Loucy (cell line): ENCODE data around the gene RMI1.

Experiments used
- H2AFZ ChIP-seq: fragments of 200-600 bp; sonication (generic); 2 replicates; pipeline ENCODE4 v1.6.0; 2016; ENCODE audit warnings: antibody characterized with exemption, mild to moderate bottlenecking, low read length, moderate library complexity
- H3F3A ChIP-seq: fragments of 200-600 bp; 2 replicates; pipeline ENCODE4 v1.6.0; 2016; ENCODE audit warnings: antibody characterized with exemption, low read depth, mild to moderate bottlenecking
- H3K27me3 ChIP-seq: fragments of 200-600 bp; sonication (generic); 2 replicates; pipeline ENCODE4 v1.6.1; 2014; ENCODE audit warnings: low read length, mild to moderate bottlenecking; ENCODE audit not compliant: insufficient read depth, poor library complexity, severe bottlenecking
- H3K36me3 ChIP-seq: fragments of 200-600 bp; sonication (generic); 2 replicates; pipeline ENCODE4 v1.6.1; 2016; ENCODE audit warnings: low read length; ENCODE audit not compliant: insufficient read depth
- H3K4me1 ChIP-seq: fragments of 200-600 bp; sonication (generic); 2 replicates; pipeline ENCODE4 v1.5.1; 2014; ENCODE audit warnings: low read length, mild to moderate bottlenecking; ENCODE audit not compliant: insufficient read depth, poor library complexity, severe bottlenecking
- H3K4me2 ChIP-seq: fragments of 200-600 bp; sonication (generic); 2 replicates; pipeline ENCODE4 v1.6.0; 2014; ENCODE audit warnings: antibody characterized with exemption, low read length, low read depth, mild to moderate bottlenecking; ENCODE audit not compliant: poor library complexity, severe bottlenecking
- H3K4me3 ChIP-seq: fragments of 200-600 bp; sonication (generic); 2 replicates; pipeline ENCODE4 v1.5.1; 2014; ENCODE audit warnings: low read length, mild to moderate bottlenecking, mixed read lengths; ENCODE audit not compliant: poor library complexity, severe bottlenecking
- H3K79me2 ChIP-seq: fragments of 200-600 bp; sonication (generic); 2 replicates; pipeline ENCODE4 v1.6.1; 2014; ENCODE audit warnings: low read length; ENCODE audit not compliant: insufficient read depth
- H3K9ac ChIP-seq: fragments of 200-600 bp; sonication (generic); 2 replicates; pipeline ENCODE4 v1.6.0; 2014; ENCODE audit warnings: mild to moderate bottlenecking, low read depth, low read length, moderate library complexity; ENCODE audit not compliant: poor library complexity, severe bottlenecking
- H3K9me2 ChIP-seq: fragments of 200-600 bp; sonication (generic); replicated peaks from 2 replicates; pipeline ENCODE4 v1.6.1; 2016; ENCODE audit warnings: low read depth, low read length, mixed read lengths
- H3K9me3 ChIP-seq: fragments of 200-600 bp; sonication (generic); 2 replicates; pipeline ENCODE4 v1.6.1; 2014; ENCODE audit warnings: mild to moderate bottlenecking, antibody characterized with exemption, low read length, low read depth; ENCODE audit not compliant: insufficient read depth
- H4K20me1 ChIP-seq: fragments of 200-600 bp; sonication (generic); 2 replicates; pipeline ENCODE4 v1.6.0; 2014; ENCODE audit warnings: antibody characterized with exemption, low read length, mild to moderate bottlenecking; ENCODE audit not compliant: insufficient read depth, poor library complexity, severe bottlenecking
- CTCF ChIP-seq: fragments of 200-600 bp; sonication (generic); conservative IDR thresholded peaks from 2 replicates; pipeline ENCODE4 v1.5.1; 2014; ENCODE audit warnings: mild to moderate bottlenecking, antibody characterized with exemption, low read length
- EZH2phosphoT487 ChIP-seq: fragments of 200-600 bp; IDR thresholded peaks from 2 replicates; pipeline ENCODE4 v1.6.1; 2018; ENCODE audit warnings: antibody characterized with exemption, mild to moderate bottlenecking, moderate library complexity, borderline replicate concordance

Gene RMI1

GRCh38 chr9:83976372-83976771 lies 4.2 kb upstream of the RMI1 start:
- Histone ChIP-seq H3K9ac (peak overlapping the region; percentile 100), H3K36me3 (peaks cover 79% of the 10 kb centered on the region), H3K4me2 (peak overlapping the region; percentile 89), H3K79me2 (peaks cover 95% of the 10 kb centered on the region), H2AFZ (no peak overlapping the region), H3K4me1 (peaks cover 57% of the 10 kb centered on the region), H3K27me3 (peaks cover 13% of the 10 kb centered on the region), H4K20me1 (peaks cover 84% of the 10 kb centered on the region), H3K9me3 (no peaks in the 10 kb centered on the region), H3K4me3 (peak overlapping the region; percentile 82), H3F3A (no peaks in the 10 kb centered on the region), H3K9me2 (no peaks in the 10 kb centered on the region)
- TF ChIP-seq CTCF: no peak
- no peak for TF ChIP-seq EZH2phosphoT487

GRCh38 chr9:83977196-83977595 lies 3.4 kb upstream of the RMI1 start:
- H3K79me2 ChIP-seq: peaks cover 95% of the 10 kb centered on the region
- no peaks in the 10 kb centered on the region for H3F3A ChIP-seq
- H3K9ac ChIP-seq: peak overlapping the region; percentile 100
- no peaks in the 10 kb centered on the region for H3K9me3 ChIP-seq
- H3K4me3 ChIP-seq: peak overlapping the region; percentile 82
- no peak for TF ChIP-seq EZH2phosphoT487
- no peak for TF ChIP-seq CTCF
- peaks cover 13% of the 10 kb centered on the region for H3K27me3 ChIP-seq
- H4K20me1 ChIP-seq: peaks cover 84% of the 10 kb centered on the region
- H3K9me2 ChIP-seq: no peaks in the 10 kb centered on the region
- peaks cover 71% of the 10 kb centered on the region for H3K36me3 ChIP-seq
- peaks cover 65% of the 10 kb centered on the region for H3K4me1 ChIP-seq
- peak overlapping the region; percentile 89 for H3K4me2 ChIP-seq
- no peak overlapping the region for H2AFZ ChIP-seq

GRCh38 chr9:83978992-83979811 lies 1.4 kb upstream of the RMI1 start:
- H4K20me1 ChIP-seq: peaks cover 76% of the 10 kb centered on the region
- no peaks in the 10 kb centered on the region for H3K9me2 ChIP-seq
- H3K79me2 ChIP-seq: peaks cover 95% of the 10 kb centered on the region
- peaks cover 65% of the 10 kb centered on the region for H3K4me1 ChIP-seq
- no peaks in the 10 kb centered on the region for H3F3A ChIP-seq
- H2AFZ ChIP-seq: no peak overlapping the region
- TF ChIP-seq CTCF: no peak
- TF ChIP-seq EZH2phosphoT487: no peak
- peaks cover 50% of the 10 kb centered on the region for H3K36me3 ChIP-seq
- peak overlapping the region; percentile 100 for H3K9ac ChIP-seq
- H3K4me2 ChIP-seq: peak overlapping the region; percentile 89
- peaks cover 13% of the 10 kb centered on the region for H3K27me3 ChIP-seq
- H3K9me3 ChIP-seq: no peaks in the 10 kb centered on the region
- peak overlapping the region; percentile 82 for H3K4me3 ChIP-seq
